ENCODE data around the gene OTUD1. TPM values are rescaled to one million over a fixed set of nuclear protein-coding genes. Genes with fewer than 3 reads are reported as not detected.

Gene OTUD1
- total RNA-seq, 2 experiments from 2014 or later: 4.5 to 6.8 TPM

- H3K36me3 ChIP-seq (ENCODE audit: insufficient read depth, low read length): no peaks in the 10 kb centered on the region
- CTCF ChIA-PET (ENCODE audit: unreplicated experiment): no interaction called here
- H3K4me2 ChIP-seq (ENCODE audit: low read length): no peak overlapping the region
- H3K9me2 ChIP-seq (ENCODE audit: insufficient read depth, low read length): no peaks in the 10 kb centered on the region
- no peak overlapping the region for H3K4me3 ChIP-seq (ENCODE audit: low read depth, low read length, poor library complexity, severe bottlenecking)
- intact Hi-C loops (cut with micrococcal nuclease; ENCODE audit: unreplicated experiment): no loop called here
- no peaks in the 10 kb centered on the region for H3K4me1 ChIP-seq (ENCODE audit: insufficient read depth, low read length, poor library complexity, severe bottlenecking)
- BruUV-seq (replicated peaks): no TSS peak
- no peaks in the 10 kb centered on the region for H3K9me3 ChIP-seq (ENCODE audit: low read length)
- no peak overlapping the region for H3K27ac ChIP-seq (ENCODE audit: low read depth, low read length, poor library complexity, severe bottlenecking)
- TF ChIP-seq CTCF (conservative IDR thresholded peaks at IDR 0.05; ENCODE audit: low read length) (no peak), EZH2phosphoT487 (IDR thresholded peaks at IDR 0.05; ENCODE audit: borderline replicate concordance, low read depth, low read length) (no peak)
- H3K79me2 ChIP-seq (ENCODE audit: insufficient read depth, low read depth, low read length): no peaks in the 10 kb centered on the region
- POLR2A ChIA-PET: no interaction called here
- H4K20me1 ChIP-seq (ENCODE audit: insufficient read depth, low read length): no peaks in the 10 kb centered on the region
- no peak overlapping the region for H2AFZ ChIP-seq (ENCODE audit: low read length)
- no peak for DNase-seq (ENCODE audit: low spot score)
Observed at GRCh38 chr10:23474081-23474480, 35.2 kb downstream of the OTUD1 start.

DNA sequence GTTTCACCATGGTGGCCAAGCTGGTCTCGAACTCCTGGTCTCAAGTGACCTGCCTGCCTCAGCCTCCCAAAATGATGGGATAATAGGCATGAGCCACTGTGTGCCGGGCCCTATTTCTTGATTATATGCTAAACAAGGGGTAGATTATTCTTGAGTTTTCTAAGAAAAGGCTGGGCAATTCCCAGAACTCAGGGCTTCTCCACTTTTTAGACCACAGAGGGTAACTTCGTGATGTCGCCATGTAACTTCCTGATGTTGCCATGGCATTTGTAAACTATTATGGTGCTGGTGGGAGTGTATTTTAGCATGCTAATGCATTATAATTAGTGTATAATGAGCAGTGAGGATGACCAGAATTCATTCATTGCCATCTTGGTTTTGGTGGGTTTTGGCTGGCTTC is 35.8 kb downstream of the OTUD1 start:
- H3K4me1 ChIP-seq (ENCODE audit: insufficient read depth, low read length, poor library complexity, severe bottlenecking): no peaks in the 10 kb centered on the region
- CTCF ChIA-PET (ENCODE audit: unreplicated experiment): no interaction called here
- no peak overlapping the region for H2AFZ ChIP-seq (ENCODE audit: low read length)
- H3K9me2 ChIP-seq (ENCODE audit: insufficient read depth, low read length): no peaks in the 10 kb centered on the region
- no peak overlapping the region for H3K27ac ChIP-seq (ENCODE audit: low read depth, low read length, poor library complexity, severe bottlenecking)
- H3K4me3 ChIP-seq (ENCODE audit: low read depth, low read length, poor library complexity, severe bottlenecking): no peak overlapping the region
- H3K9me3 ChIP-seq (ENCODE audit: low read length): no peaks in the 10 kb centered on the region
- TF ChIP-seq EZH2phosphoT487 (IDR thresholded peaks at IDR 0.05; ENCODE audit: borderline replicate concordance, low read depth, low read length) (no peak), CTCF (conservative IDR thresholded peaks at IDR 0.05; ENCODE audit: low read length) (no peak)
- no peak overlapping the region for H3K4me2 ChIP-seq (ENCODE audit: low read length)
- intact Hi-C loops (cut with micrococcal nuclease; ENCODE audit: unreplicated experiment): no loop called here
- POLR2A ChIA-PET: no interaction called here
- H3K79me2 ChIP-seq (ENCODE audit: insufficient read depth, low read depth, low read length): no peaks in the 10 kb centered on the region
- BruUV-seq (replicated peaks): no TSS peak
- DNase-seq (ENCODE audit: low spot score): no peak
- no peaks in the 10 kb centered on the region for H4K20me1 ChIP-seq (ENCODE audit: insufficient read depth, low read length)
- H3K36me3 ChIP-seq (ENCODE audit: insufficient read depth, low read length): no peaks in the 10 kb centered on the region

DNA sequence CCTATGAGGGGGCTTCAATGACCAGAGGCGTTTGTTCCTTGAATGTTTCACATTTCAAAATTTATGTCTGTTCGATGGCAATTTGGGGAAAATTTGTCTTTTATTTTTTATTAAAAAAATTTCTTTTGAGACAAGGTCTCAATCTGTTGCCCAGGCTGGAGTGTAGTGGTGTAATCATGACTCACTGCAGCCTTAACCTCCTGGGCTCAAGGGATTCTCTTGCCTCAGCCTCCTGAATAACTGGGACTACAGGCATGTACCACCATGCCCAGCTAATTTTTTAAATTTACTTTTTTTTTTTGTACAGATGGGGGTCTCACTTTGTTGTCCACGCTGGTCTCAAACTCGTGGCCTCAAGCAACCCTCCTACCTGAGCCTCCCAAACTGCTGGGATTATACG is 39.7 kb downstream of the OTUD1 start:
- intact Hi-C loops (cut with micrococcal nuclease; ENCODE audit: unreplicated experiment): no loop called here

More for the DNA sequence above, 39.7 kb downstream of the OTUD1 start:
- H3K79me2 ChIP-seq (ENCODE audit: insufficient read depth, low read depth, low read length): no peaks in the 10 kb centered on the region
- H3K27ac ChIP-seq (ENCODE audit: low read depth, low read length, poor library complexity, severe bottlenecking): no peak overlapping the region
- no peaks in the 10 kb centered on the region for H3K9me3 ChIP-seq (ENCODE audit: low read length)
- H3K4me1 ChIP-seq (ENCODE audit: insufficient read depth, low read length, poor library complexity, severe bottlenecking): no peaks in the 10 kb centered on the region
- ChIA-PET POLR2A (no interaction called here), CTCF (ENCODE audit: unreplicated experiment) (no interaction called here)
- no peak overlapping the region for H2AFZ ChIP-seq (ENCODE audit: low read length)
- TF ChIP-seq EZH2phosphoT487 (IDR thresholded peaks at IDR 0.05; ENCODE audit: borderline replicate concordance, low read depth, low read length) (no peak), CTCF (conservative IDR thresholded peaks at IDR 0.05; ENCODE audit: low read length) (no peak)
- H3K4me3 ChIP-seq (ENCODE audit: low read depth, low read length, poor library complexity, severe bottlenecking): no peak overlapping the region
- no peak for DNase-seq (ENCODE audit: low spot score)
- H3K9me2 ChIP-seq (ENCODE audit: insufficient read depth, low read length): no peaks in the 10 kb centered on the region
- no peaks in the 10 kb centered on the region for H3K36me3 ChIP-seq (ENCODE audit: insufficient read depth, low read length)
- H3K4me2 ChIP-seq (ENCODE audit: low read length): no peak overlapping the region
- BruUV-seq (replicated peaks): no TSS peak
- no peaks in the 10 kb centered on the region for H4K20me1 ChIP-seq (ENCODE audit: insufficient read depth, low read length)
